ENCODE data around the gene ISOC2. TPM values are rescaled to one million over a fixed set of nuclear protein-coding genes. Genes with fewer than 3 reads are reported as not detected.

The ISOC2 gene
- total and polyA plus RNA-seq, 9 of the 15 experiments (the other 6 are each of a cell fraction or from before 2014, with no cell fraction given), result 1.2 to 229 (median 58.3) TPM

DNA sequence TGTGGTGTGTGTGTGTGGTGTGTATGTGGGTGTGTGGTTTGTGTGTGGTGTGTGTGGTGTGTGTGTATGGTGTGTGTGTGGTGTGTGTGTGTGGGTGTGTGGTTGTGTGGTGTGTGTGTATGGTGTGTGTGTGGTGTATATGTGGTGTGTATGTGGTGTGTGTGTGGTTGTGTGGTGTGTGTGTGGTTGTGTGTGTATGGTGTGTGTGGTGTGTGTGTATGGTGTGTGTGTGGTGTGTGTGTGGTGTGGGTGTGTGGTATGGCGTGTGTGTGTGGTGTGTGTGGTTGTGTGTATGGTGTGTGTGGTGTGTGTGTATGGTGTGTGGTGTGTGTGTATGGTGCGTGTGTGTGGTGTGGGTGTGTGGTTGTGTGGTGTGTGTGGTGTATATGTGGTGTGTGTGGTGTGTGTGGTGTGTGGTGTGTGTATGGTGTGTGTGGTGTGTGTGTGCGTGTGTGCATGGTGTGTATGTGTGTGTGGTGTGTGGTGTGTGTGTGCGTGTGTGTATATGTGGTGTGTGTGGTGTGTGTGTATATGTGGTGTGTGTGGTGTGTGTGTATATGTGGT lies 27.0 kb downstream of the ISOC2 start:
- Histone ChIP-seq H3K9ac (ENCODE audit: insufficient read depth in 1 of 2, low read depth in 2 of 2, low read length in 2 of 2) (no peak overlapping the region), H3K27me3 (ENCODE audit: control insufficient read depth in 2 of 2, insufficient read depth in 2 of 2, low read length in 2 of 2) (peaks cover 0 to 13% of the 10 kb centered on the region in 2 experiments; a peak in 2 of 5 replicates), H3K36me3 (ENCODE audit: control insufficient read depth, insufficient read depth, low read length) (no peaks in the 10 kb centered on the region), H3K27ac (ENCODE audit: extremely low read depth, low read depth, low read length) (no peak overlapping the region; the same call in 2 of the 3 replicates), H3K9me1 (ENCODE audit: control insufficient read depth, insufficient read depth, low read length) (no peaks in the 10 kb centered on the region), H2AFZ (ENCODE audit: low read depth, low read length) (no peak overlapping the region), H3K4me1 (replicated peaks in 1 of 2; ENCODE audit: control insufficient read depth in 2 of 2, insufficient read depth in 2 of 2, low read length in 2 of 2) (peaks cover 0 to 18% of the 10 kb centered on the region in 2 experiments; a peak in 3 of 5 replicates), H3K4me2 (ENCODE audit: insufficient read depth, low read length) (no peak overlapping the region), H3K9me3 (replicated peaks; ENCODE audit: control insufficient read depth, insufficient read depth, low read depth, low read length) (no peaks in the 10 kb centered on the region), H4K20me1 (replicated peaks; ENCODE audit: control insufficient read depth, insufficient read depth, low read length) (peaks cover 13% of the 10 kb centered on the region), H3K79me2 (ENCODE audit: control insufficient read depth, insufficient read depth, low read length) (no peaks in the 10 kb centered on the region), H3K4me3 (no peak overlapping the region)
- POLR2A ChIA-PET, result no interaction called here
- CTCF ChIA-PET (ENCODE audit: low intra/inter-chr PET ratio), result no interaction called here
- BruUV-seq (replicated peaks), result no TSS peak
- FAIRE-seq (no peak), ATAC-seq (no peak), DNase-seq (ENCODE audit: extremely low read depth in 1 of 4, low spot score in 3 of 4) (no peak)
- intact Hi-C loops (cut with micrococcal nuclease) (no loop called here), in situ Hi-C loops (cut with MboI) (loop anchor here (25.0 kb wide), 1 partner anchor 772 kb away; the partner anchor contains the start of gene LILRB4)
- 38% methylated on average over 2 of the region's 4 CpGs for WGBS (ENCODE audit: insufficient coverage, low coverage, missing lambda C conversion rate)
- TF ChIP-seq, protein P1, sequence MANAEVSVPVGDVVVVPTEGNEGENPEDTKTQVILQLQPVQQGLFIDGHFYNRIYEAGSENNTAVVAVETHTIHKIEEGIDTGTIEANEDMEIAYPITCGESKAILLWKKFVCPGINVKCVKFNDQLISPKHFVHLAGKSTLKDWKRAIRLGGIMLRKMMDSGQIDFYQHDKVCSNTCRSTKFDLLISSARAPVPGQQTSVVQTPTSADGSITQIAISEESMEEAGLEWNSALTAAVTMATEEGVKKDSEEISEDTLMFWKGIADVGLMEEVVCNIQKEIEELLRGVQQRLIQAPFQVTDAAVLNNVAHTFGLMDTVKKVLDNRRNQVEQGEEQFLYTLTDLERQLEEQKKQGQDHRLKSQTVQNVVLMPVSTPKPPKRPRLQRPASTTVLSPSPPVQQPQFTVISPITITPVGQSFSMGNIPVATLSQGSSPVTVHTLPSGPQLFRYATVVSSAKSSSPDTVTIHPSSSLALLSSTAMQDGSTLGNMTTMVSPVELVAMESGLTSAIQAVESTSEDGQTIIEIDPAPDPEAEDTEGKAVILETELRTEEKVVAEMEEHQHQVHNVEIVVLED (CRISPR knock-in tag; IDR thresholded peaks at IDR 0.05), result no peak
- TF ChIP-seq ZKSCAN1 (IDR thresholded peaks at IDR 0.05; ENCODE audit: low read depth, low read length) (no peak), HIVEP1 (CRISPR knock-in tag; IDR thresholded peaks at IDR 0.05) (no peak), PHF20 (IDR thresholded peaks at IDR 0.05; ENCODE audit: partially characterized antibody) (peak; percentile 25), SMAD3 (CRISPR knock-in tag; conservative IDR thresholded peaks at IDR 0.05) (no peak), EZH2 (IDR thresholded peaks at IDR 0.05; ENCODE audit: borderline replicate concordance, low read depth, low read length) (no peak), NUFIP1 (IDR thresholded peaks at IDR 0.05; ENCODE audit: partially characterized antibody) (no peak), SNRNP70 (optimal IDR thresholded peaks at IDR 0.05; ENCODE audit: low read depth, low read length) (no peak), PTRF (tag; IDR thresholded peaks at IDR 0.05) (no peak), SETDB1 (IDR thresholded peaks at IDR 0.05; ENCODE audit: low read length) (no peak), CBX5 (IDR thresholded peaks at IDR 0.05; ENCODE audit: borderline replicate concordance, low read depth) (no peak), CBFB (CRISPR knock-in tag; IDR thresholded peaks at IDR 0.05) (0 out of 2 replicates have a peak, but pooled peaks have one; percentile 60), IRF2 (CRISPR knock-in tag; IDR thresholded peaks at IDR 0.05) (no peak), PYGO2 (tag; IDR thresholded peaks at IDR 0.05) (no peak), CBX1 (IDR thresholded peaks at IDR 0.05; ENCODE audit: low read depth) (peak; percentile 50; the same call in 1 of the 2 replicates), ZZZ3 (IDR thresholded peaks at IDR 0.05) (no peak)
- TF ChIP-seq, protein P2, sequence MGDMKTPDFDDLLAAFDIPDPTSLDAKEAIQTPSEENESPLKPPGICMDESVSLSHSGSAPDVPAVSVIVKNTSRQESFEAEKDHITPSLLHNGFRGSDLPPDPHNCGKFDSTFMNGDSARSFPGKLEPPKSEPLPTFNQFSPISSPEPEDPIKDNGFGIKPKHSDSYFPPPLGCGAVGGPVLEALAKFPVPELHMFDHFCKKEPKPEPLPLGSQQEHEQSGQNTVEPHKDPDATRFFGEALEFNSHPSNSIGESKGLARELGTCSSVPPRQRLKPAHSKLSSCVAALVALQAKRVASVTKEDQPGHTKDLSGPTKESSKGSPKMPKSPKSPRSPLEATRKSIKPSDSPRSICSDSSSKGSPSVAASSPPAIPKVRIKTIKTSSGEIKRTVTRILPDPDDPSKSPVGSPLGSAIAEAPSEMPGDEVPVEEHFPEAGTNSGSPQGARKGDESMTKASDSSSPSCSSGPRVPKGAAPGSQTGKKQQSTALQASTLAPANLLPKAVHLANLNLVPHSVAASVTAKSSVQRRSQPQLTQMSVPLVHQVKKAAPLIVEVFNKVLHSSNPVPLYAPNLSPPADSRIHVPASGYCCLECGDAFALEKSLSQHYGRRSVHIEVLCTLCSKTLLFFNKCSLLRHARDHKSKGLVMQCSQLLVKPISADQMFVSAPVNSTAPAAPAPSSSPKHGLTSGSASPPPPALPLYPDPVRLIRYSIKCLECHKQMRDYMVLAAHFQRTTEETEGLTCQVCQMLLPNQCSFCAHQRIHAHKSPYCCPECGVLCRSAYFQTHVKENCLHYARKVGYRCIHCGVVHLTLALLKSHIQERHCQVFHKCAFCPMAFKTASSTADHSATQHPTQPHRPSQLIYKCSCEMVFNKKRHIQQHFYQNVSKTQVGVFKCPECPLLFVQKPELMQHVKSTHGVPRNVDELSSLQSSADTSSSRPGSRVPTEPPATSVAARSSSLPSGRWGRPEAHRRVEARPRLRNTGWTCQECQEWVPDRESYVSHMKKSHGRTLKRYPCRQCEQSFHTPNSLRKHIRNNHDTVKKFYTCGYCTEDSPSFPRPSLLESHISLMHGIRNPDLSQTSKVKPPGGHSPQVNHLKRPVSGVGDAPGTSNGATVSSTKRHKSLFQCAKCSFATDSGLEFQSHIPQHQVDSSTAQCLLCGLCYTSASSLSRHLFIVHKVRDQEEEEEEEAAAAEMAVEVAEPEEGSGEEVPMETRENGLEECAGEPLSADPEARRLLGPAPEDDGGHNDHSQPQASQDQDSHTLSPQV (IDR thresholded peaks at IDR 0.05), result no peak
- TF ChIP-seq, protein P3, sequence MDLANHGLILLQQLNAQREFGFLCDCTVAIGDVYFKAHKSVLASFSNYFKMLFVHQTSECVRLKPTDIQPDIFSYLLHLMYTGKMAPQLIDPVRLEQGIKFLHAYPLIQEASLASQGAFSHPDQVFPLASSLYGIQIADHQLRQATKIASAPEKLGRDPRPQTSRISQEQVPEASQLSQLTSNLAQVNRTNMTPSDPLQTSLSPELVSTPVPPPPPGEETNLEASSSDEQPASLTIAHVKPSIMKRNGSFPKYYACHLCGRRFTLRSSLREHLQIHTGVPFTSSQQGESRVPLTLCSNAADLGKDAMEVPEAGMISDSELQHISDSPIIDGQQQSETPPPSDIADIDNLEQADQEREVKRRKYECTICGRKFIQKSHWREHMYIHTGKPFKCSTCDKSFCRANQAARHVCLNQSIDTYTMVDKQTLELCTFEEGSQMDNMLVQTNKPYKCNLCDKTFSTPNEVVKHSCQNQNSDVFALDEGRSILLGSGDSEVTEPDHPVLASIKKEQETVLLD (IDR thresholded peaks at IDR 0.05), result no peak
